GM20000 (cell line): ENCODE data around the gene GPRC5A.

ENCODE experiments used
- DNase-seq: peaks from one replicate; pipeline ENCODE4 v3.0.0; 2012; ENCODE audit warnings: low spot score
- TF ChIP-seq, protein P1 (sequence below): IDR thresholded peaks from 2 replicates; pipeline ENCODE4 v1.5.1; 2012; ENCODE audit warnings: mild to moderate bottlenecking, control low read depth; ENCODE audit errors: extremely low read depth, missing control alignments

The GPRC5A gene

DNA sequence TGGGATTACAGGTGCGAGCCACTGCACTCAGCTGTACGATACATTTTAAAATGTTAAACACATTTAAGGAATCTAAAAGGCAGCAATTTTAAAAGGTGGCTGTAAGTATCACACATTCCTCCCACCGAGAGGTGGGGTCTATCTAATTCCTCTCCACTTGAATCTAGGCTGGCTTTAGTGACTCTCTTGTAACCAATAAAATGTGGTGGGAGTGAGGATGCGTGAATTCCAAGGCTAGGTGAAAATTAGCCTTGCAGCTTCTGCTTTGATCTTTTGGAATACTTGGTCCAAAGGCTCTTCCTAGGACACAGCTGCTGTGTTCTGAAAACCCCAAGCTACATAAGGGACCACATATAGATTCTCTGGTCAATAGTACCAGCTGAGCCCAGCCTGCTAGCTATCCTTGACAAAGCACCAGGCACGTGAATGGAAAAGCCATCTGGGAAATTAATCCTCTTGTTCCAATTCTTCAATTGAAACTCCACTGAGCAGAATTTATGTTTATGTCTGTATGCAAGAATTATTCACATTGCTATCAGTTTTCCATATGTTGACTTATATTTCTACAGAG is 69.4 kb downstream of the GPRC5A start:
- TF ChIP-seq, protein P1, sequence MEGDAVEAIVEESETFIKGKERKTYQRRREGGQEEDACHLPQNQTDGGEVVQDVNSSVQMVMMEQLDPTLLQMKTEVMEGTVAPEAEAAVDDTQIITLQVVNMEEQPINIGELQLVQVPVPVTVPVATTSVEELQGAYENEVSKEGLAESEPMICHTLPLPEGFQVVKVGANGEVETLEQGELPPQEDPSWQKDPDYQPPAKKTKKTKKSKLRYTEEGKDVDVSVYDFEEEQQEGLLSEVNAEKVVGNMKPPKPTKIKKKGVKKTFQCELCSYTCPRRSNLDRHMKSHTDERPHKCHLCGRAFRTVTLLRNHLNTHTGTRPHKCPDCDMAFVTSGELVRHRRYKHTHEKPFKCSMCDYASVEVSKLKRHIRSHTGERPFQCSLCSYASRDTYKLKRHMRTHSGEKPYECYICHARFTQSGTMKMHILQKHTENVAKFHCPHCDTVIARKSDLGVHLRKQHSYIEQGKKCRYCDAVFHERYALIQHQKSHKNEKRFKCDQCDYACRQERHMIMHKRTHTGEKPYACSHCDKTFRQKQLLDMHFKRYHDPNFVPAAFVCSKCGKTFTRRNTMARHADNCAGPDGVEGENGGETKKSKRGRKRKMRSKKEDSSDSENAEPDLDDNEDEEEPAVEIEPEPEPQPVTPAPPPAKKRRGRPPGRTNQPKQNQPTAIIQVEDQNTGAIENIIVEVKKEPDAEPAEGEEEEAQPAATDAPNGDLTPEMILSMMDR, result no peak
- DNase-seq, result no peak

DNA sequence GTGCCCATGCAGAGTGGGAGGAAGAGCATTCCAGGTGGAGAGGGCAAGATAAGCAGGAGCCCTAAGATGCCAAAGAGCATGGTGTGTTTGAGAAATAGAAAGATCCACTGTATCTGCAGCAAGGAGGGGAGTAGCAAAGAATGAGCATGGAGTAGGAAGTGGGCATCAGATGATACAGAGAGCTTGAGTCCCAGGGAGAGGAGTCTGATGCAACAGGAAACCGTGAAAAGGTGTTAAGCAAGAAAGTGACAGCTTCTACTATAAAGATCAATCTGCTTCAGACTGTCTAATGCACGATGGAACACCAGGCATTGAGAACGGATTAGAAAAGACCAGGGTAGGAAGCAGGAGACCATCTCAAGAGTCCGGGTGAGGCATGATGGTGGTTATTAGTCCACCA is 72.9 kb downstream of the GPRC5A start:
- DNase-seq, result no peak
- TF ChIP-seq, protein P1, result no peak

DNA sequence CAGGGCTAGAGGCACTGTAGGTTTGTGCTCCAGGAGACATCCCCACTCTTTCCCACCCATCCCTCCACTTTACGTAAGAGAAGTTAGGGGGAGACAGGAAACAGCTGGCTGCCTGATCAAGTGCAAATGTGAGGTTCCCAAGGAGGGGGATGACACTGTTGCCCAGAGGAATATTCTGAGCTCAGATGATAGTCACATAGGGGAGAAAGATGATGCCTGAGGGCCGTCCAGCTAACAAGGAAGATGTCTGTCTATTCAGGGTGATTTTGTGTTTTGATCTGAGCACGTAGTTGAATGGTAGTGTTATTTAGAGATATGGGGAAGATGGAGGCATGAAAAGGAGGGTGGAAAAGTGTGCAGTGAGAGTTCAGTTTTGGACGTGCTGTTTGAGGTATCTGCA is 74.5 kb downstream of the GPRC5A start:
- TF ChIP-seq, protein P1, result no peak
- no peak for DNase-seq
